Measurements from ENCODE around the gene SVEP1.

Gene SVEP1

DNA sequence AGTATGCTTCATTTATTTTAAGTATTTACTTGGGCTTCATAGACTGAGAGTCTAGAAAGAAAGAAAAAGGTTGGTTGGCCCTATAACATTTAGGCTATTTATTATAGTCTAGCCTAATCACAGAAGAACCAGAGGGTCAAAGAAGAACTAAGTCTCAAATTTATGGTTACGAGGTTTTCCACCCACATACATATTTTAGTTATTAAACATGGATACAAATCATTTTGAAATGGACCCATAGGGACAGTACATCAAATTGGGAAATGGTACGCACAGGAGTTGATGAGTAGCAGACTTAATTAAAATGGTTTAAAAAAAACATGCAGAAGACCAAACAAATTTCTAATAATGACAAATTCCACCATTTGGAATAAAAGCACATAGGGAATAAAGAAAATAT lies 17.7 kb downstream of the SVEP1 start:
- no peak overlapping the region for H3K27ac ChIP-seq
- TF ChIP-seq, protein P1, sequence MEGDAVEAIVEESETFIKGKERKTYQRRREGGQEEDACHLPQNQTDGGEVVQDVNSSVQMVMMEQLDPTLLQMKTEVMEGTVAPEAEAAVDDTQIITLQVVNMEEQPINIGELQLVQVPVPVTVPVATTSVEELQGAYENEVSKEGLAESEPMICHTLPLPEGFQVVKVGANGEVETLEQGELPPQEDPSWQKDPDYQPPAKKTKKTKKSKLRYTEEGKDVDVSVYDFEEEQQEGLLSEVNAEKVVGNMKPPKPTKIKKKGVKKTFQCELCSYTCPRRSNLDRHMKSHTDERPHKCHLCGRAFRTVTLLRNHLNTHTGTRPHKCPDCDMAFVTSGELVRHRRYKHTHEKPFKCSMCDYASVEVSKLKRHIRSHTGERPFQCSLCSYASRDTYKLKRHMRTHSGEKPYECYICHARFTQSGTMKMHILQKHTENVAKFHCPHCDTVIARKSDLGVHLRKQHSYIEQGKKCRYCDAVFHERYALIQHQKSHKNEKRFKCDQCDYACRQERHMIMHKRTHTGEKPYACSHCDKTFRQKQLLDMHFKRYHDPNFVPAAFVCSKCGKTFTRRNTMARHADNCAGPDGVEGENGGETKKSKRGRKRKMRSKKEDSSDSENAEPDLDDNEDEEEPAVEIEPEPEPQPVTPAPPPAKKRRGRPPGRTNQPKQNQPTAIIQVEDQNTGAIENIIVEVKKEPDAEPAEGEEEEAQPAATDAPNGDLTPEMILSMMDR (IDR thresholded peaks at IDR 0.05) = no peak
- no peak for TF ChIP-seq ZFX (IDR thresholded peaks at IDR 0.05; ENCODE audit: borderline replicate concordance)

DNA sequence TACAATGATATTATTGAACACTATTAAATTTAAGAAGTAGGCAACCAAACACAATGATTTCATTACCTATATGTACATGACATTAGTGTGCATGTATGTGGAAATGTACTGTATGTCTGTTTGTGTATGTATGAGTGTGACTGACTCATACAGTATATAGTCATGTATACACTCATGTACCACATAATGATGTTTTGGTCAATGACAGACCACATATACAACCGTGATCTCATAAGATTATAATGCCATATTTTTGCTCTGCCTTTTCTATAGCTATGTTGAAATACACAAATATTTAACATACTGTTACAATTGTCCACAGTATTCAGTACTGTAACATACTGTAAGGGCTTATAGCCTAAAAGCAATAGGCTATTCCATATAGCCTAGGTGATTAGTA lies 19.7 kb downstream of the SVEP1 start:
- no peak overlapping the region for H3K27ac ChIP-seq
- TF ChIP-seq, protein P1 (IDR thresholded peaks at IDR 0.05) = no peak
- TF ChIP-seq ZFX (IDR thresholded peaks at IDR 0.05; ENCODE audit: borderline replicate concordance) = no peak

DNA sequence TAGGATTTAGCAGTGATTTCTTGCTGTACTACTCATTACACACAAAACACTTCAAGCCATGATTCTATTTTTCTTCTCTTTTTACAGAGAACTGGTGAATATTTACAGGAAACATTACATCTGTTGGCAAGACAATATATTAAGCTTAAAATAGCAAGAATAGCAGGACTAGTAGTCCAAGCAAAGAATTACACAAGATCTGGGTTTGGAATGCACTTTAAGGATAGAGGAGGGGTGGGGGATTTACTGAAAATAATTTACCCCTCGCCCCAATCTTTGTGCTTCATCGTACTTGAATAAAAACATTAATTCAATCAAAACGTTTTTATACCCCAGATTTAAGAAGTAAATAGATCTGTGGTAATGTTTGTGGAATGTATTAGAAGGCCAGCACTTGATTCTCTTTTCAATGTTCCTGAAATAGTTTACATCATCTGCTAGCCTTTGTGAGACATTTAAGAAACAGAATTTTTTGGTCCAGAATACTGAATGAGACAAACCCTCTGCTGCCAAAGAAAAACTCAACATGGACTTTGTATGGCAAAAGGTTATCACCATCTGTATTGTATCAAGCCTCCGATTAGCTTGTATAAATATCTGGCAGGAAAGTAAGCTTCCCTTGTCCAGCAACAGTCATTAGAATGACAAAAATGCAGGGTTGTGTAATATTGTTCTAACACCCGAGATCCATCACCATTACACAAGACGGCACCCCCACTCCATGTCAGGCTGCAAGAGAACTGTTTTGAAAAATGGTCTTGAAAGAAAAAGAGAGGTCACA lies 23.8 kb downstream of the SVEP1 start:
- no peak overlapping the region for H3K27ac ChIP-seq
- TF ChIP-seq, protein P1 (IDR thresholded peaks at IDR 0.05) = no peak
- TF ChIP-seq ZFX (IDR thresholded peaks at IDR 0.05; ENCODE audit: borderline replicate concordance) = no peak

DNA sequence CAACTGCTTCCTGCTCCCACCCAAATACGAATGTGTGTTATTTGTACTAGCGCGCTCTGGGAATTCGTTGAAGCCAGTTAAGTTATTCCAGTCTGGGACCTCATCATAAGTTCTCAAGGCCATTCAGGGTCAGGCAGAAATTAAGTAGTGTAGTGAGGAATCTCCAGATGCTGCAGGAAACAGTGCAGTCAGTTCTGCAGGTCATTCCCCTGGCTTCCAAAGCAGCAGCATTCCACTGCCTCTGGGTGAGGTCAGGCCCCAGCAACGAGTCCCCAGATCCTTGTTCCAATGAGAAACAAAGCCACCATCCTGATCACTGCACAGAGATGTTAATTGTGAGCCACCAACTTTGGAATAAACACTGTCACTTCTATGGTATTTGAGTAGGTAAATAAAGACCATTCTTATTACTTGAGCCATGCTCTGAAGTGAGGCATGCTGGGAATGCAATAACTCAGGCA lies 33.1 kb downstream of the SVEP1 start:
- H3K27ac ChIP-seq = no peak overlapping the region
- TF ChIP-seq, protein P1 (IDR thresholded peaks at IDR 0.05) = no peak
- no peak for TF ChIP-seq ZFX (IDR thresholded peaks at IDR 0.05; ENCODE audit: borderline replicate concordance)

DNA sequence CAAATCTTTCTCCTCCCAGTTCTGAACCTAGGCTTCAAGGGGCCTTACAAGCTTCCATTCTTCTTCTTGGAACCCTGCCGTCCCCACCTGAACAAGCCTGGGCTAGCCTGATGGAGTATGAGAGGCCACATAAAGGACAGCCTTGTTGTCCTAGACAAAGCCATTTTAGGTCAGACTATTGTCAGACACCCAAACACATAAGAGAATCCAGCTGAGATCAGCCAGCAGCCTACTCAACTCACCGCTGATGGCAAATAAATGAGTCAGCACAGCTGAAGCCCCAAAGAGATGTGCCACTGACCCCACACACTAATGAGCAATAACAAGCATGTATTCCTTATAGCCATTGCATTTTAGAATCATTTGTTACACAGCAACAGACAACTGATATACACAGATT lies 33.8 kb downstream of the SVEP1 start:
- no peak for TF ChIP-seq ZFX (IDR thresholded peaks at IDR 0.05; ENCODE audit: borderline replicate concordance)
- TF ChIP-seq, protein P1 (IDR thresholded peaks at IDR 0.05) = no peak
- no peak overlapping the region for H3K27ac ChIP-seq

DNA sequence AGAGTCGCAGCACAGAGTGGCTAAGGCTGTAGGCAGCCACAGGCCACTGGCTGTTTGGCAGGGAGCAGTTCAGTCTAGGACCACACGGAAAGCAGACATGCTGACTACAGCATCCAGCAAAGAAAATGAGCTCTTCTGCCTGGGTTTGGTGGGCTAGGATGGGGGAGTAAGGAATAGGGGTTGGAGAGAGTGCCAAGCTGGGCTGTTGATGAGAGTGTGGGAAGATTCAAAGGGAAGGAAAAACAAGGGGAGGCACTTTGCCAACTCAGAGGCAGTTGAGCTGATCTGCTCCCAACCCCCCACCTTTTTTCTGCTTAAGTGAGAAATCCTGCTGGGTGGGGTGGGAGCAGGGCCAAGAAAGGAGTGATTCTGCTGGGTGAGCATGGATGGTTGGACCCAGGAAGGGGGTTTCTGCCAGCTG lies 35.9 kb downstream of the SVEP1 start:
- TF ChIP-seq, protein P1 (IDR thresholded peaks at IDR 0.05) = no peak
- TF ChIP-seq ZFX (IDR thresholded peaks at IDR 0.05; ENCODE audit: borderline replicate concordance) = no peak
- H3K27ac ChIP-seq = no peak overlapping the region

DNA sequence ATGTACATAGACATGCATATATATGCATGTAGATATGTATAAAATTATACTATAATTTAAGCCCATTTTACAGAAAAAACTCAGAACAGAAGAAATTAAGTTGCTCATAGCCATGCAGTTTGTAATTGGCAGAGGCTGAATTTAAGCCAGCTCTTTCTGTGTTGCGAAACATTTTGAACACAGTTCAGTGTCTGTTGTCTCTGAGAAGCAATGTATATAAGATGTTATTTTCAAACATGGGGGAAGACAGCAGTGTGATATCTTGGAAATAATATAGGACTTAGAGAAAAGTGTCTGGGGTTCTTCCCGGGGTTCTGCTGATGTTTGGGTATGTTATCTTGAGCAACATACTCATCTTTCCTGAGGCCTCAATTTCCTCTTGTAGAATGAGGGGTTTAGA lies 37.6 kb downstream of the SVEP1 start:
- TF ChIP-seq, protein P1 (IDR thresholded peaks at IDR 0.05) = no peak
- TF ChIP-seq ZFX (IDR thresholded peaks at IDR 0.05; ENCODE audit: borderline replicate concordance) = no peak
- no peak overlapping the region for H3K27ac ChIP-seq

Measured in 22Rv1 (cell line).